ENCODE data around the gene TK2. TPM values are rescaled to one million over a fixed set of nuclear protein-coding genes. Genes with fewer than 3 reads are reported as not detected.

TK2 gene
- total and polyA plus RNA-seq, 4 donors, result 10.5 to 31.9 (median 21.0) TPM

GRCh38 chr16:66488505-66488904, 61.4 kb downstream of the TK2 start:
- Histone ChIP-seq H3K9ac (ENCODE audit: low read depth in 1 of 2, low read length in 2 of 2) (no peak overlapping the region), H3K27ac (ENCODE audit: low read depth in 1 of 2, low read length in 2 of 2) (no peak overlapping the region), H3K4me3 (ENCODE audit: low read depth in 1 of 3, low read length in 3 of 3) (no peak overlapping the region), H3K36me3 (ENCODE audit: control insufficient read depth in 4 of 4, insufficient read depth in 3 of 4, low read depth in 1 of 4, low read length in 3 of 4) (no peaks in the 10 kb centered on the region), H3K9me3 (ENCODE audit: control insufficient read depth in 4 of 4, low read length in 3 of 4) (no peaks in the 10 kb centered on the region), H3K27me3 (ENCODE audit: control insufficient read depth in 4 of 4, insufficient read depth in 4 of 4, low read length in 3 of 4) (no peaks in the 10 kb centered on the region), H3K4me1 (ENCODE audit: control insufficient read depth in 4 of 4, insufficient read depth in 4 of 4, low read length in 3 of 4) (peaks cover 0 to 4% (median 0%) of the 10 kb centered on the region in 4 donors)
- WGBS, result 96% methylated on average over 1 of the region's 1 CpG
- TF ChIP-seq CTCF (IDR thresholded peaks at IDR 0.05; ENCODE audit: low read depth, low read length, missing input control), result no peak
- TF ChIP-seq YY1 (IDR thresholded peaks at IDR 0.05), result no peak
- TF ChIP-seq ZBTB33 (IDR thresholded peaks at IDR 0.05), result no peak
- no peak for TF ChIP-seq NR2F2 (IDR thresholded peaks at IDR 0.05)
- no peak for TF ChIP-seq HNF4A (conservative IDR thresholded peaks at IDR 0.05)
- no peak for TF ChIP-seq TAF1 (conservative IDR thresholded peaks at IDR 0.05)
- TF ChIP-seq RAD21 (IDR thresholded peaks at IDR 0.05), result no peak
- no peak for TF ChIP-seq MAX (IDR thresholded peaks at IDR 0.05)
- TF ChIP-seq SP1 (IDR thresholded peaks at IDR 0.05), result no peak
- no peak for TF ChIP-seq FOXA2 (IDR thresholded peaks at IDR 0.05)
- TF ChIP-seq ATF3 (IDR thresholded peaks at IDR 0.05), result no peak
- no peak for TF ChIP-seq REST (IDR thresholded peaks at IDR 0.05)
- TF ChIP-seq GABPA (IDR thresholded peaks at IDR 0.05 in 1 of 2, conservative IDR thresholded peaks at IDR 0.05 in 1 of 2), result no peak
- TF ChIP-seq RXRA (IDR thresholded peaks at IDR 0.05), result no peak
- no peak for DNase-seq (ENCODE audit: low spot score)

- peaks cover 0 to 4% (median 0%) of the 10 kb centered on the region in 4 donors for H3K4me1 ChIP-seq (ENCODE audit: control insufficient read depth in 4 of 4, insufficient read depth in 4 of 4, low read length in 3 of 4)
- no peaks in the 10 kb centered on the region for H3K36me3 ChIP-seq (ENCODE audit: control insufficient read depth in 4 of 4, insufficient read depth in 3 of 4, low read depth in 1 of 4, low read length in 3 of 4)
- H3K9ac ChIP-seq (ENCODE audit: low read depth in 1 of 2, low read length in 2 of 2), result no peak overlapping the region
- no peak for DNase-seq (ENCODE audit: low spot score)
- H3K27ac ChIP-seq (ENCODE audit: low read depth in 1 of 2, low read length in 2 of 2), result no peak overlapping the region
- no peak overlapping the region for H3K4me3 ChIP-seq (ENCODE audit: low read depth in 1 of 3, low read length in 3 of 3)
- WGBS, result 90% methylated on average over 5 of the region's 5 CpGs
- no peaks in the 10 kb centered on the region for H3K9me3 ChIP-seq (ENCODE audit: control insufficient read depth in 4 of 4, low read length in 3 of 4)
- H3K27me3 ChIP-seq (ENCODE audit: control insufficient read depth in 4 of 4, insufficient read depth in 4 of 4, low read length in 3 of 4), result no peaks in the 10 kb centered on the region
- TF ChIP-seq EGR1 (IDR thresholded peaks at IDR 0.05; ENCODE audit: low read depth in 2 of 2) (no peak), GABPA (IDR thresholded peaks at IDR 0.05 in 1 of 2, conservative IDR thresholded peaks at IDR 0.05 in 1 of 2) (no peak), SP1 (IDR thresholded peaks at IDR 0.05) (no peak), FOXA1 (IDR thresholded peaks at IDR 0.05) (no peak), FOXA2 (IDR thresholded peaks at IDR 0.05) (no peak), RXRA (IDR thresholded peaks at IDR 0.05) (no peak), CTCF (IDR thresholded peaks at IDR 0.05; ENCODE audit: low read depth, low read length, missing input control) (no peak), ATF3 (IDR thresholded peaks at IDR 0.05) (no peak), REST (IDR thresholded peaks at IDR 0.05) (no peak), RAD21 (IDR thresholded peaks at IDR 0.05) (no peak)
Observed at GRCh38 chr16:66487580-66488275, 62.2 kb downstream of the TK2 start.

Measured in liver (tissue), 9 donors.